ENCODE data around the gene ARMH3.

The ARMH3 gene

DNA sequence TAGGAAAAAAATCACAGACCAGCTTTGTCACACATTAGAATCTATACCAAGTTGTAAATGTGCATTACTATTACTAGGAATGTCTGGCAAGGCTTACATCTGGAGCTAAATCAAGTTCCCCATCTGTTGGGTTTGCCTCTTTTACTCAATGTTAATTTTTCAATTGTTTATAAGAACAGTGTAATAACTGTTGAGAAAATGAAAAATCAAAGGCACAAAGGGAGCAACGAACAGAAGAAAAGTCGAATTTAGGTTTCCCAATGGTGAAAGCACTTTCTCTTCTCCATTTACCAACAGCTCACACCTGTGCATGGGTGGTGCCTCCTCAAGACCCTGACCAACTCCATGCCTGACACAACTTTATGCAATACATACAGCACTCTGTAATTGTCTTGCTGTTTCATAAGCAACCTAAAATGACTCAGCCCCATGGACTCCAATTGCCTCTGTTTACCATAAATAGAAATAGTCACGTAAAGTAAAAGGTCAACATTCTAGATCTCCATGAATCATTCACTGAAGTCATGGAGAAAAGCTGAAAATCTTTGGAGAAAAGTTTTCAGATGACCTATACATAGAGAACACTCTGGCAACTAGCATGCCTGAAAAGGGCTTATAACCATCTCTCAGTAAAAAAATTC, 116.8 kb downstream of the ARMH3 start:
- DNase-seq (ENCODE audit: low read depth in 2 of 2), result no peak

DNA sequence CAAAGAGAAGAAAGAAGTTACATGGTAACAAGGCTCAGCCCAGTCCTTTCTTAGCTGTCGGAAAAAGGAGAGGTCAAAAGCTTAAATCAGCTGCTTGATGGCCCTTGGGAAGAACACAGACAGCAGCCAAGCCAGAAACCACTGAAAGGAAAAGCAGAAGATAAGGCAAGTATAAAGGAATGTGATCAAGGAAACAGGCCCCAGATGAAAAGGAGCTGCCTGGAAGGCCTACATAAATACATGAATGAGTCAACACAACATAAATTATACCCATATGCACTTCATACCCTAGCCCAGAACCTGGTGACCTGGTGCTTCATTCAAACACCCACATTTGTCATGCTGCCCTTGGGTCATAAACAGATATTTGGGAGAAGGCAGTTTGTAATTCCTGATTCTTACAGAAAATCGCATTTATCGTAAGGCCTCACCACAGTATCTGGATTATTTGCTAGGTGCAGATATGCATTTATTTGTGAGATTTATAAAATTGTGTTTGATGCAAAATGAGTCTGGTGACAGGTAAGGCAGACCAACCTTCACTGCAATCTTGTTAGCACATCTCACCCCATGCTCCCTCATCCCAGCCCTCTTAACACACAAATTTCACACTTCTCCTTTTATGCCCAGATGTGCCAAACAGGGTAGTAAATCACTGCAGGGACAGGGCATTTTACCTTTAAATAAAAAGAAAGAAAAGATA, 117.5 kb downstream of the ARMH3 start:
- no peak for DNase-seq (ENCODE audit: low read depth in 2 of 2)

DNA sequence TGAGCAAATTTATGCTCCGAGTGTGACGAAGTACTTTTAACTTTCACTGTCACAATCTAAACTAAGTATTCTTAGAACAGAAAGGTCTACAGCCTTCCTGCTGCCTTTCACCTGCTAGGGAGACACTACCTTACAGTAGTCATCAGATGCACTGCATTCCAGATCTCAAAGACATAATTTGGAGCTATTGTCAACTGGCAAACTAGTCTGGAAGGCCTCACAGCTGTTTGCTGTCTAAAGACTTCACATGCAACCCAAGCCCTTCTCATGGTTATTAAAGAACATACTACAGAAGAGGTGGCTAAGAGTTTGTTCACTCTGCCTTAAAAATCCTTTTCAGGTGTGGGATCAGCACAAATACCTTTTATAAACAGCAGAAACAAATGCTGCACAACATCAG, 120.5 kb downstream of the ARMH3 start:
- no peak for DNase-seq (ENCODE audit: low read depth in 2 of 2)

DNA sequence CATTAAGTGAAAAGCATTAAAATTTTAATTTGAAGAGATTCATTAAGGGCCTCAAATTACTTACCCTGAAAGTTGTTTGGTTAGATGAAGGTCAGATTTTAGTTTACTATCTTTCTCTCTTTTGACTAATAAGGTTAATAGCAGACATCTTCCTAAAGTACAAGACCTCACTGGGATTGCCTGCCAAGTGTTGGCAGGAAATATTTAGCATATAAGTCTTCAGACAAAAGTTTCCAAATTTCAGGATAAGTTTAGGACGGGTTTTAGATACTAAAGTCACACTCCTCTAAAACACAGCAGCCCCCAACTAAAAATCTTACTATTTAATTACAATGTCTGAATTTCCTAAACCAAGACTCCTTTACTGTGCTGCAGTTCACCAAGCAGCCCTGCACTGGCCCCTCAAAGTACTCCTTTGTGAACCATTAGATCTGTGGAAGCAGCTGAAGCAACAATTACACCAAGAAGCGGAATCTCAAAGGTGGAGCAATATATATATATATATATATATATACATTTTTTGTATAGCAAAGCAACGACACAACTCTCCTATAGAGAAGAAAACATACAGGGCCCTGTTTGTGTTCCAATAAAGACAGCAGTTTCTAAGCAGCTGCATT, 121.2 kb downstream of the ARMH3 start:
- DNase-seq (ENCODE audit: low read depth in 2 of 2), result no peak

DNA sequence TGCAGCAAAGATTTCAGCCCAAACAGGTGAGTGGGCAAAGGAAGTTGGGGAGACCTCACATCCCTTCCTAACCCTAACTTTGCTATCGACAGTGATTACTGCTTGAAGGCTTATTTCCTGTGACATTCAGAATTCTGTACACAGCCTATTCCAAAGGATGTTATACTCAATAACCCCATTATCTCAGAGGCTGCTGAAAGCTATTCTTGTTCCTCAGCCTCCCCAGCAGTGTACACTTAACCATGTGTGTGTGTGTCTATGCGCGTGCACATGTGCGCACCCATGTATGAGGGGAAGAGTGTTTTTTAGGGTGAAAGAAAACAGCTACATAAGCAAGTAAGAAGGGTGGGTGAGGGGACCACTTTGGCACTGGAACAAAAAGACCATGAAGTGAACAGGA, 122.0 kb downstream of the ARMH3 start:
- DNase-seq (ENCODE audit: low read depth in 2 of 2), result no peak

DNA sequence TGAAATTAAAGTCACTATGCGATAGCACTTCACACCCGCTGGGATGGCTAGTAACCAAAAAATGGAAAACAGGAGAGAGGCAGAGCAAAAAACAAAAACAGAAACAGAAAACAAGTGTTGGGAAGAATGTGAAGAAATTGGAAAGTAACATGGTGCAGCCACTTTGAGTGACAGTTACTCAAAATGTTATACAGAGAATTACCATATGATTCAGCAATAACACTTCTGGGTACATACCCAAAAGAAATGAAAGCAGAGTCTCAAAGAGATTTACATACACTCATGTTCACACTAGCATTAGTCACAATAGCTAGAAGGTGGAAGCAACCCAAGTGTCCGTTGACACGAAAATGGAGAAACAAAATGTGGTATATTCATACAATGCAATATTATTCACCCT, 123.8 kb downstream of the ARMH3 start:
- DNase-seq (ENCODE audit: low read depth in 2 of 2), result no peak

DNA sequence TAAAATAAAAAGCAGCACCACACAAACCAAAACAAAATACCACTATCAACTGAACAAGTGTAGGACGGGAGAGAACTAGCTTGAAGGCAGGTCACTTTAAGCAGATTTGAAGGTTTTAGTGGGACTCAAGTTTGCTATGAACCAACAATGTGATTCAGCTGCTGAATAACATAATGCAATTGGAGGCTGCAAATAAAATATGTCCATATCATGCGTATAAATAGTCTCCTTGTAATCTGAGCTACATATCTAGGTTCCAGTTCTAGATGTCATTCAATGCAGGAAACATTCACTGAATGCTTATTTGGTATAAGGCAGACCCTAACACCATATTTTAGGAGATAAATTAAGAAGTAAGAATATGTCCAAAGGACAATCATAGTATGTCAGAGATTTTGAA, 130.9 kb downstream of the ARMH3 start:
- DNase-seq (ENCODE audit: low read depth in 2 of 2), result no peak

DNA sequence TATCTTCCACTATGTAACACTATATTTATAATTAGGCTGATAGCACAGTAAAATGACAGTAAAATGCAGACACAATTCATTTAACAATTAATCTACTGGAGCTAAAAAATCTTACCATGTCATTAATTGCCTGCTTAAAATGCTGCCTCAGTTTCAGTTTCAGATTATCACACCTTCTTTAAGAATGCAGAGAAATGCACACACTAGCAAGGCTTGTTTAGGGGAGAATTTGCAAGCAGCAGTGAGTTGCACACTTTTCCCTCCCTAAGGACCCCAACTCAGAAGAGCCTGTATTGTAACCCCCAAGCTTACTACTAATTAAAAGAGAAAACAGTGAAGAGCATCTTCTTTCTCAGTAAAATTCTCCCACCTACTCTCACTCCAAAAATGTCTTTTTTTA, 132.7 kb downstream of the ARMH3 start:
- DNase-seq (ENCODE audit: low read depth in 2 of 2), result no peak

DNA sequence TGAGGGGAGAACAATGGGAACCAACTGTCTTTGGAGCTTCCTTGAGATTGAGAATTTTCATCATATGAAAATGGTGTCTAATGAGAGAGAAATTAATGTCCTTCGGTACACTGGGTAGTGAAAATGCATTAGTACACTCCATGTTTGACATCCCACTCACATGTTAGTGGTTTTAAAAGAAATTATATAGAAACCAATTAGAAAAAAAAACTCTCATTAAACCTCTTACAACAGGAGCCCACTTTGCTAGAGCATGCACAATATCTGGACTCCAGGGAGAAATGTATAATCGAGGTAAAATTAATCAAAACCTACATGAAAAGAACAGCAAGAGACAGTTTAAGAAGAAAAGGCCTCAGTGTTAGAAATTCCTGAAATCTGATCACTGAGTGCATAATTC, 133.1 kb downstream of the ARMH3 start:
- no peak for DNase-seq (ENCODE audit: low read depth in 2 of 2)

DNA sequence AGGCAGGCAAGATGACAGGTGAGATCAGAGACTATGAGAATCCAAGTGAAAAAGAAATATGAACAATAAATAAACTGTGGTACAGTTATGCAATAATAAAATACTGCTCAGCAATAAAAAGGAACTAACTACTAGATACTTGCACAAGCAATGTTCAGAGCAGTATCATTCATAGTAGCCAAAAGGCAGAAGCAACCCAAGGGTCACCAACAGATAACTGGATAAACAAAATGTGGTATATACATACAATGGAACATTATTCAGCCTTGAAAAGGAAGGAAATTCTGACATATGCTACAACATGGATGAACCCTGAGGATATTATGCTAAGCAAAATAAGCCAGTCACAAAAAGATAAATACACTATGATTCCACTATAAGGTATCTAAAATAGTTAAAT, 135.4 kb downstream of the ARMH3 start:
- DNase-seq (ENCODE audit: low read depth in 2 of 2), result no peak

DNA sequence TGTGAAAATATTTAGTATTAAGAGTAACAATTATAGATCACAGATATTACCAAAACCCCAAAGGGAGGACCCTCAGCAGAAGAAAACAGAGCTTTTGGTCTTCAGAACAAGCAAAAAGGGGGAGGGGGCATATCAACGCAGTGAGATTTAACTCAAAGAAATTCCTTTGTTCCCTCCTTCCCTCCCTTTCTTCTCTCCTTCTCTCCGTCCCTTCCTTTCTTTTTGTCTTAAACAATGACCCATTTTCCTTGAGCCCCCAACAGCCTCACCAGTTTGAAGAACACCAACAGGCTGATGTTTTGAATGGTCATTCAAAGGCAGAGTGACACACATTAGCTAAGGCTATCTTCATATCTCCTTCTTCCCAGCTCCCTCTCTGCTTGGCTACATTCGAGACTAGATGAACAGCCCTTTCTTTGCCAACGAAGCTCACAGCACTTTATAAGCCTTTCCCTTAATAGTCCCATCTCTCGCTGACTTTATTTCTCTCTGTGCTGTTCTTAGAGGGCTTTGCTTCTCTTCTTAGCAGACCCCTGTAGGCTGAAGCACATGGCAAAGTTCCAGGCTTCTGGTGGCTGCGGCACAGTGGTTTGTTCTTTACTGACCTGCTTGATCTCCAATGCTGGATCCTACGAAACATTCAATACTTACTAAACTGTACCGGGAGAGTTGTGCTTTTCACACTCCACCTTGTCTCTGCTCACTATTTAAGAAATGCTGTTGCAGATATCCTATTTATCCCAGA, 136.8 kb downstream of the ARMH3 start:
- no peak for DNase-seq (ENCODE audit: low read depth in 2 of 2)

DNA sequence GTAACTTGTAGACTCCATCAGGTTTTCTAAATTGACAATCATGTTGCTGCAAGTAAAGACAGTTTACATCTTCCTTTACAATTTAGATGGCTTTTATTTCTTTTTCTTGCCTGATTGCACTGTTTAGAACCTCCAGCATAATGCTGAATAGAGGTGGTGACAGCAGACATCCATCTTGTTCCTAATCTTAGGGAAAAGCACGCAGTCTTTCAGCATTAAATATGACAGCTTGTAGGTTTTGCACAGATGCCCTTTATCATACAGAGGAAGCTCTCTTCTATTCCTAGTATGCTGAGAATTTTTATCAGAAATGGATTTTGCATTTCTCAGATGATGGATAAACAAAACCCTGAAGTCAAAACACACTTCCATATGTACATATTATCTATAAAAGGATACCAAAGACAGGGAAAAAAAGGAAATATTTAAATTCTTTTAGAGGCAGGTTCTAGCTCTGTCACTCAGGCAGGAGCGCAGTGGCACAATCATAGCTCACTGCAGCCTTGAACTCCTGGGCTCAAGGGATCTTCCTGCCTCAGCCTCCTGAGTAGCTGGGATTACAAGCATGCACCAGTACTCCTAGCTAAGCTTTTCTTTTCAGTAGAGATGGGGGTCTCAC, 143.3 kb downstream of the ARMH3 start:
- no peak for DNase-seq (ENCODE audit: low read depth in 2 of 2)

DNA sequence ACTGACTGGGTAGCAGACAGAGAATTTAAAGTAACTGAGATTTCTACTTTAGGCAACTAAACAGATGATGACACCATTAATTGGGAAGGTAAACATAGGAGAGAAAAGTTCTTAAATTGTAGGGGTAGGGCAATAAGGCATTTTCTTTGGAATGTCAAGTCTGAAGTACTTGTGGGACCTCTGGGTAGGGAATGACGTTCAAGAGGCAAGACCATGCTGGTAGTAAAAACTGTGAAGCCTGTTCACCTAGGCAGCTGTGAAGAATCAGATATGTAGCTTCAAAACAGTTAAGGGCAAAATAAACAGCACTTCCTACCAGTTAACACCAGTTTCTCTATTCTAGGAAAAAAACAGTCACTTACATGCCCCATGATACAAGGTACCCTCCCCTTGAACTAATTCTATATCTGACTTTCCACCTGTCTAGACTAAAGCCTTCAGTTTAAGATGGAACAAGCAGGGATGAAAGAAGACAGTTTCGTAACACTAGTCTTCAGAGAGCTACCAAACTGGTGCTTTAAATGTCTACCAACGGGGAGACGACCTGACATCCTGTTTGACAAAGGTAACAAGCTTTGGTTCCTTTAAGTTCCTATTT, 149.3 kb downstream of the ARMH3 start:
- DNase-seq (ENCODE audit: low read depth in 2 of 2), result no peak

DNA sequence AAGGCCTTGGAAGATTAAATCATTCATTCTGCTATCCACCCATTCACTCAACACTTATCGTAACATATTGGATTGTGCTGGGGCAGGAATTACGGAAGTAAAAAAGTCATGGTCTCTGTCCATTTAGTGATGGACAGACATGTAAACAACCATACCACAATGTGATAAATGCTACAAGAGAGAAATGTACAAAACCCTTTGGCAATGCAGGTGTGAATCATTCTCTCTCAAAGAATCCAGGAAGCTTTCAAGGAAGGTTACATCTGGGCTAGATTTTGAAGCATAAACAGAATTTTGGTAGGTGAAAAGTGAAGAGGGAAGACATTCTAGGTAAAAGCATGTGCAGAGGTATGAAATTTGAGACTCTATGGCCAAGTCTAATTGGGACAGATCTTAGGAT, 150.7 kb downstream of the ARMH3 start:
- no peak for DNase-seq (ENCODE audit: low read depth in 2 of 2)

DNA sequence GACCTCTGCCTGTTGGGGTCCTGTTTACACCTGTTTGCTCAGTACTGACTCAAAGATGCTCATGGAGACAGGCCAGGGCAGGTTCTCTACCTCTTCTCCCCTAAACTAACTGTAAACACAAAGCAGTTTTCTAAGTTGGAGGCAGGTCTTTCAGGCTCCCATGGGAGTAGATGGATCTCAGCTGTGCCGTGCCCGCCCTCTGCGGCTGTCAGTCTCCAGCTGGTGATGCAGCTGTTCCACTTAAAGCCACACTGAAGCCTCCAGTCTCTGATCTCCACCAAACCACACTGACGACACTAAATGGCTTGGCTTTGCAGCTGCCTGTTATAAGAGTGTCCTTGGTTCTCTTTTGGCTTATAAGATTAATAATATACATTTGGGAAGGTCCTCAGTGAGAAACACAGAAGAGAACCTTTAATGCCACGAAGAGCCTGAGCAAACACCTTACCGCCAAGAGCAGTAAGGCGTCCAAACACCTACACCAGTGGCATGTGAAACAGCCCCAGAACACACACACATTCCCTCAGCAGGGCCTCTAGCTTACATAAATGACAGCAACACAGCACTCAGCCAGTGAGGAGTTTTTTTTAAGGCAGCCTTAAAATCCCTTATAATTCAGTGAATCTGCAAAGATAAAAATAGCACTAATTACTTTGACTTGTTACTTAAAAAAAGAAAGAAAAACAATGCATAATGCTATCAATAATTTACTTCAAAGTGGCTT, 152.0 kb downstream of the ARMH3 start:
- no peak for DNase-seq (ENCODE audit: low read depth in 2 of 2)

DNA sequence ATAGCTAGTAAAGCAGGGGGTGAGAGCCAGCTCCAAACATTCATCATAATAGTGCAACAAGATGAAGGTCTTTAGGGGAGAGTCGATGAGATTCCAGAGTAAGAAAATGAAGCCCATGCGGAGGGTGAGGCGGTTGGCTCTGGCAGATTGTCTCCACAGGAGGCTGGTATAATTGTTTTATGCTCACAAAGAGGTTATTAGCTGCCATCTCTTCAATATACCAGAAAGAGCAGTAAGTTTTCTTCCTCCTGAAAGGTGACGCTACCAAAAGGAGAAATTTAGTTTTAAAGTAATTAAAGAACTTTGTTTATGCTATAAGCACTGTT, 153.2 kb downstream of the ARMH3 start:
- no peak for DNase-seq (ENCODE audit: low read depth in 2 of 2)

DNA sequence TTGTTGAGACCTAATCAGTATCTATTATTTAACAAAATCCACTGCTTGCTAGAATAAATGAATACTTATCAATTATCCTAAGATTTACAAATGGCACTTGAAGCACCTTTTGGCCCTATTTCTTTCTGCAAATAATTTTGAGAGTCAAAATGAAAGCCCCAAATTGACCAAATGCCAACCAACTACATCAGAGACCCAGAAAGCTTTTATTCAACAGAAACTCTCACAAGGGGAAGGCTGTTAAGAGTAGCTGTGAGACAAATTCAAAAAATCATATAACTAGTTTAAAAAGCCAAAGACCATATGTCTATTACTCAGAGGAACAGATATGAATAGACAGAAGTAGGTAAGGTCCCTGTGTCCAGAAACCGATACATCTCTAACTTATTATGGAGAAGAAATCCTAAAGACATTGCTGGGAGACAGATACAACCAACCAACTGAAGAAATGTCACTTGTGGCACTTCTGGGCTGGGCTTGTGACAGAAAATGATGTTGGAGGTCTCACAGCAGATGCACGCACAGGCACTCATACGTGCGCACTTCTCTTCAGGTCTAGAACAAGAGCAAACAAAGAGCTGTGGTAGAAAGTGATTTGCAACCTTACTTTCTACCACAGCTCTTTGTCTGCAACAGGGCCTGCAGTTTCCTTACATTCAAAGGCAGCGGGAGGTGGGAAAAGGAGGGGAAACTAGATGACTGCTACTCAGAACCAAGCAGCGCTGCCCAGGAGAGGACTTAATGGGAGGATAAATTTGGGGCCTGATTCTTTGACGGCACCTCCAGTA, 153.7 kb downstream of the ARMH3 start:
- no peak for DNase-seq (ENCODE audit: low read depth in 2 of 2)

DNA sequence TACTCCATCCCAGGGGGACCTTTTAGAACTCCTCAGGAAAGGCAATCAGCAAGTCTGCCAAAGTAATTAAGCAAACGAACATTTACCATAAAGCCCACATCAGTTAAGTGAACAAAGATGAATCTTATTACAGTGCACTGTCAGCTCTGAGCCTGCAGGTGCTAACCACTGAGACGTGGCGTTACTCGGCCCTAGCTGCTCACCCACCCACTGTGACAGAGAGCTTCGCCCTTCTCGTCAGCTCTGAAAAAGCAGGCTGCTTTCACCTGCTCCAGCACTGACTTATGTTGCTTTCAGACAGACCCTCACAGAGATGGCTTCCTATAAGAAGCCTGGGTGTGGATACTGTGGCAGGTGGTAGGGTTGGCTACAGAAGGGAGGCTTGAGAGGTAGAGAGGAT, 154.6 kb downstream of the ARMH3 start:
- DNase-seq (ENCODE audit: low read depth in 2 of 2), result no peak

DNA sequence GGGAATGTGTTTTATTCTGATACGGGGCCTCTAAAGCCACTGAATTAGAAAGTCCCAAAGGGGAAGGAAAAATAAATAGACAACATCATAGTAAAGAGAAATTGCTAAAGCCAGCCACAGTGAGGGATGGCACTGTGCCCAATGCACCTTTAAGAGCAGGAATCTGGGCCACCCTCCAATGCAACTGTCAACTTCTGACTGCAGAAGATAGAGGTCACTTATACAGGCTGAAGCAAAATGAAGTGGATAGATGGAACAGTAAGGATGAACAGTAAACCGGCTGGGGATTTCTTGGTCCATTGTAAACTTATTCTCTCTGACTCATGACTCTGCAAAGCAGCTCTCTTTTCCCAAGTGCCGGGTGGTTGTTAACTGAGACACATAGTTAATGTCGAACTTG, 158.3 kb downstream of the ARMH3 start:
- DNase-seq (ENCODE audit: low read depth in 2 of 2), result no peak

DNA sequence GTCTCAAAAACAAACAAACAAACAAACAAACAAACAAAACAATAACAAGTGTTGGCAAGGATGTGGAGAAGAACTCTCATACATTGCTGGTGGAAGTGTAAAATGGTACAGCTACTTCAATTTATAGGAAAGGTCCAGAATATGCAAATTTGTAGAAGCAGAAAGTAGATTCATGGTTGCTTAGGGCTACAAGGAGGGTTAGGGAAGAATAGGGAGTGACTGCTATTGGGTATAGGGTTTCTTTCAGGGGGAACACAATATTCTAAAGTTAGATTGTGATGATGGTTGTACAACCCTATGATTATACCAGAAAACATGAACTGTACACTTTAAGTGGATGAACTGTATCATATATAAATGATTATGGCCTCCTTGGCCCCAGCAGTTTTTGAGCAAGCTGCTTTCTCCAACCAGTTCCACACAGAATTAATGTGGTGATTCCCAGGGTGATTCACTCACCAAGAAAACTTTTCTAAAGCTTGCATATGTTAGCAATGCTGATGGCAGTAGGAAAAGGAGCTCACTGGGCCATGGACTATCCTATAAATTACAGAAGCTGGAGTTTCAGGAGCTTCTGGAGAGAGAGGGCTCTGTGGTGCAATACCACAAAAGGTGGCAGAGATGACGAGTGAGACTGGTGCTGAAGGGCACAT, 159.6 kb downstream of the ARMH3 start:
- DNase-seq (ENCODE audit: low read depth in 2 of 2), result no peak

Data from stimulated activated CD4-positive, alpha-beta T cell treated with anti-CD3 and anti-CD28 coated beads, Interleukin-4, amount 100 ng/mL, for 48 hours (primary cell).